Neural crest cell (in vitro differentiated cells): ENCODE results near the gene ADAMTS2. TPM values are rescaled to one million over a fixed set of nuclear protein-coding genes. Genes with fewer than 3 reads are reported as not detected.
"Not testable (repeated sequence)": the region's sequence is repeated elsewhere in the genome, so short reads cannot be mapped to it uniquely, and the experiment has no call there.

Experiments used
- DNase-seq: peaks from one replicate; pipeline ENCODE4 v3.0.0; 2021; ENCODE audit warnings: low read depth, mixed read lengths, low spot score
- H3K27ac Mint-ChIP-seq: one replicate; pipeline ENCODE4 v1.8.0; 2021; ENCODE audit warnings: mild to moderate bottlenecking, mixed read lengths; ENCODE audit not compliant: unreplicated experiment
- H3K27me3 Mint-ChIP-seq: 2 replicates; pipeline ENCODE4 v1.8.0; 2021; ENCODE audit warnings: low read depth, mild to moderate bottlenecking, mixed read lengths
- H3K36me3 Mint-ChIP-seq: 2 replicates; pipeline ENCODE4 v1.8.0; 2021; ENCODE audit warnings: low read depth, mild to moderate bottlenecking, mixed read lengths
- H3K4me1 Mint-ChIP-seq: 2 replicates; pipeline ENCODE4 v1.8.0; 2021; ENCODE audit warnings: mixed read lengths
- H3K4me3 Mint-ChIP-seq: one replicate; pipeline ENCODE4 v1.8.0; 2021; ENCODE audit warnings: mild to moderate bottlenecking, mixed read lengths
- H3K9me3 Mint-ChIP-seq: 2 replicates; pipeline ENCODE4 v1.8.0; 2021; ENCODE audit warnings: mixed read lengths
- CTCF ChIP-seq: fragments of 200-600 bp; sonication (generic); conservative IDR thresholded peaks from 2 replicates; pipeline ENCODE4 v1.5.0; 2021; ENCODE audit warnings: antibody characterized with exemption, mild to moderate bottlenecking
- total RNA-seq: library from RNA; stranded (reverse); gene quantifications from 2 replicates; pipeline ENCODE4 v1.2.1, GENCODE V29; 2021

The ADAMTS2 gene
- total RNA-seq, 1 donor from 2014 or later: 1.5 TPM

- peaks cover 15% of the 10 kb centered on the region for H3K4me1 Mint-ChIP-seq
These were observed 127.0 kb downstream of the ADAMTS2 start for GRCh38 chr5:179217956-179218942.

GRCh38 chr5:179217356-179217755 is 127.9 kb downstream of the ADAMTS2 start:
- no peak overlapping the region for H3K27ac Mint-ChIP-seq
- peaks cover 15% of the 10 kb centered on the region for H3K4me1 Mint-ChIP-seq
- no peak for DNase-seq
- H3K36me3 Mint-ChIP-seq: peaks cover 3% of the 10 kb centered on the region
- TF ChIP-seq CTCF: no peak
- no peaks in the 10 kb centered on the region for H3K9me3 Mint-ChIP-seq
- no peaks in the 10 kb centered on the region for H3K27me3 Mint-ChIP-seq
- no peak overlapping the region for H3K4me3 Mint-ChIP-seq

More at GRCh38 chr5:179217956-179218942, 127.0 kb downstream of the ADAMTS2 start:
- TF ChIP-seq CTCF: no peak
- Mint-ChIP-seq H3K4me3 (no peak overlapping the region), H3K27me3 (no peaks in the 10 kb centered on the region), H3K36me3 (peaks cover 7% of the 10 kb centered on the region), H3K27ac (peak overlapping the region; percentile 39), H3K9me3 (peaks cover 5% of the 10 kb centered on the region)
- no peak for DNase-seq

GRCh38 chr5:179216381-179216780 is 128.9 kb downstream of the ADAMTS2 start:
- H3K4me1 Mint-ChIP-seq: peaks cover 15% of the 10 kb centered on the region
- not testable (repeated sequence) for H3K4me3 Mint-ChIP-seq, H3K27ac Mint-ChIP-seq

GRCh38 chr5:179215576-179215975 is 129.7 kb downstream of the ADAMTS2 start:
- TF ChIP-seq CTCF: no peak
- no peaks in the 10 kb centered on the region for H3K9me3 Mint-ChIP-seq
- DNase-seq: no peak
- H3K27me3 Mint-ChIP-seq: no peaks in the 10 kb centered on the region
- no peak overlapping the region for H3K4me3 Mint-ChIP-seq
- H3K27ac Mint-ChIP-seq: no peak overlapping the region
- H3K4me1 Mint-ChIP-seq: peaks cover 15% of the 10 kb centered on the region
- peaks cover 3% of the 10 kb centered on the region for H3K36me3 Mint-ChIP-seq

More at GRCh38 chr5:179216381-179216780, 128.9 kb downstream of the ADAMTS2 start:
- H3K27me3 Mint-ChIP-seq, H3K36me3 Mint-ChIP-seq, H3K9me3 Mint-ChIP-seq, DNase-seq: not testable (repeated sequence)

- no peak for DNase-seq
- no peak for TF ChIP-seq CTCF
- Mint-ChIP-seq H3K9me3 (no peaks in the 10 kb centered on the region), H3K27me3 (no peaks in the 10 kb centered on the region), H3K36me3 (peaks cover 3% of the 10 kb centered on the region), H3K4me1 (peaks cover 15% of the 10 kb centered on the region), H3K27ac (no peak overlapping the region), H3K4me3 (no peak overlapping the region)
These were observed 130.6 kb downstream of the ADAMTS2 start for GRCh38 chr5:179214678-179215077.

GRCh38 chr5:179212870-179213269 is 132.4 kb downstream of the ADAMTS2 start:
- Mint-ChIP-seq H3K4me1 (peaks cover 15% of the 10 kb centered on the region), H3K27me3 (no peaks in the 10 kb centered on the region), H3K36me3 (peaks cover 3% of the 10 kb centered on the region), H3K4me3 (no peak overlapping the region), H3K27ac (no peak overlapping the region), H3K9me3 (no peaks in the 10 kb centered on the region)
- TF ChIP-seq CTCF: no peak
- DNase-seq: no peak
